ENCODE measurements around the gene TMA7. TPM values are rescaled to one million over a fixed set of nuclear protein-coding genes. Genes with fewer than 3 reads are reported as not detected.

TMA7 gene
- total and polyA plus RNA-seq, 2 donors (not counting 3 experiments of a cell fraction or from before 2014, with no cell fraction given), result 137 to 306 TPM

- TF ChIP-seq CTCF (IDR thresholded peaks at IDR 0.05; ENCODE audit: extremely low read depth in 1 of 2, insufficient read depth in 1 of 2, low read depth in 1 of 2, low read length in 2 of 2) (no peak), MAX (IDR thresholded peaks at IDR 0.05; ENCODE audit: insufficient read depth, insufficient read length) (no peak), POLR2A (IDR thresholded peaks at IDR 0.05; ENCODE audit: low read depth, low read length) (no peak), FOS (IDR thresholded peaks at IDR 0.05; ENCODE audit: borderline replicate concordance, insufficient read depth, low read length) (no peak), JUN (IDR thresholded peaks at IDR 0.05; ENCODE audit: borderline replicate concordance, insufficient read depth, insufficient read length, low read depth) (no peak), MYC (IDR thresholded peaks at IDR 0.05; ENCODE audit: low read depth, low read length) (no peak), GATA2 (IDR thresholded peaks at IDR 0.05; ENCODE audit: insufficient read depth, insufficient read length, low read depth, low read length) (no peak), EZH2 (IDR thresholded peaks at IDR 0.05; ENCODE audit: borderline replicate concordance, low read depth, low read length, severe bottlenecking) (no peak), POLR2AphosphoS5 (IDR thresholded peaks at IDR 0.05; ENCODE audit: insufficient read depth, low read depth, low read length) (no peak)
- H3K79me2 ChIP-seq (ENCODE audit: control insufficient read depth, insufficient read depth, low read length), result no peaks in the 10 kb centered on the region
- H4K20me1 ChIP-seq (replicated peaks; ENCODE audit: control insufficient read depth, extremely low read depth, insufficient read depth, low read length), result no peaks in the 10 kb centered on the region
- H3K9me3 ChIP-seq (replicated peaks; ENCODE audit: control insufficient read depth, insufficient read depth, low read length), result no peaks in the 10 kb centered on the region
- no peak for FAIRE-seq
- H3K27me3 ChIP-seq (ENCODE audit: control insufficient read depth in 2 of 2, insufficient read depth in 2 of 2, low read length in 2 of 2), result no peaks in the 10 kb centered on the region
- H3K9me1 ChIP-seq (replicated peaks; ENCODE audit: control insufficient read depth, extremely low read depth, insufficient read depth, low read length), result no peaks in the 10 kb centered on the region
- peaks cover 0 to 3% of the 10 kb centered on the region in 2 experiments for H3K36me3 ChIP-seq (ENCODE audit: control insufficient read depth in 2 of 2, extremely low read depth in 1 of 2, insufficient read depth in 2 of 2, low read length in 2 of 2)
- intact Hi-C loops (cut with micrococcal nuclease) (no loop called here), dilution Hi-C loops (cut with MboI; ENCODE audit: extremely low pct_ligation_motif_present, low sequenced_read_pairs) (no loop called here)
- H3K9ac ChIP-seq (replicated peaks; ENCODE audit: extremely low read depth, insufficient read depth, low read length), result no peak overlapping the region
- no peak overlapping the region for H3K27ac ChIP-seq (ENCODE audit: insufficient read depth, low read depth, low read length)
- POLR2A ChIA-PET, result no interaction called here
- H2AFZ ChIP-seq (ENCODE audit: low read depth, low read length), result no peak overlapping the region
- no peak overlapping the region for H3K4me2 ChIP-seq (ENCODE audit: insufficient read depth, low read length)
- CTCF ChIA-PET, result interaction anchor here (2.3 to 2.6 kb wide), 2 partner anchors 8 to 233 kb away, joined by 9 to 25 read pairs; no protein-coding TSS in a partner anchor
- H3K4me3 ChIP-seq (replicated peaks in 1 of 3; ENCODE audit: insufficient read depth in 1 of 3, low read depth in 1 of 3, low read length in 3 of 3), result no peak overlapping the region
- DNase-seq (ENCODE audit: low read depth, low spot score), result no peak
- peaks cover 10% of the 10 kb centered on the region for H3K4me1 ChIP-seq (ENCODE audit: control insufficient read depth, extremely low read depth, insufficient read depth, low read length)
- no TSS peak for BruUV-seq (replicated peaks)
Observed at GRCh38 chr3:48427630-48427962, 12.5 kb upstream of the TMA7 start.

All from endothelial cell of umbilical vein (primary cell).